HG03175 (cell line): ENCODE measurements around the gene SVOPL.
"Not testable (repeated sequence)": the region's sequence is repeated elsewhere in the genome, so short reads cannot be mapped to it uniquely, and the experiment has no call there.

Experiments used
- ATAC-seq: cut with Tn5 transposase; IDR thresholded peaks from one replicate; pipeline ENCODE4 v1.9.1; 2021; ENCODE audit warnings: mild to moderate bottlenecking, moderate library complexity; ENCODE audit not compliant: unreplicated experiment

The SVOPL gene

GRCh38 chr7:138705167-138705566, 4.0 kb upstream of the SVOPL start:
- no peak for ATAC-seq

DNA sequence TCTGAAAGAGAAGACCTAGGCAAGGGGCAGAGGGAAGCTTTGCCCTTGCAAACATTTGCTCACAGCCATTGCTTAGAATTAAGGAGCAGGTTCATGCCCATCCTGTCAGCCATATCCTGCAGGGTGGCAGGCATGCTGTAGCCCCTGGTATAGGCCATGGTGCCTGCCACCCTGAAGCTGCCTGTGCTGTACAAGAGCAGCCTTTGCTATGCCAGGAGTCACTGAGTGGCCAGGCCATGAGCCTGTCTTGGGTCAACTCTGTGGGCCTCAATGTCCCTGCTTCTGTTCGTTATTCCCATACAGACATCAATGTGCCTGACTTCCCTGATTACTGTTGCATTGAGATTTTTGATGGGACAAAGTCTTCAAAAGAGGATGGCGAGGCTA, 368 bp upstream of the SVOPL start:
- no peak for ATAC-seq

DNA sequence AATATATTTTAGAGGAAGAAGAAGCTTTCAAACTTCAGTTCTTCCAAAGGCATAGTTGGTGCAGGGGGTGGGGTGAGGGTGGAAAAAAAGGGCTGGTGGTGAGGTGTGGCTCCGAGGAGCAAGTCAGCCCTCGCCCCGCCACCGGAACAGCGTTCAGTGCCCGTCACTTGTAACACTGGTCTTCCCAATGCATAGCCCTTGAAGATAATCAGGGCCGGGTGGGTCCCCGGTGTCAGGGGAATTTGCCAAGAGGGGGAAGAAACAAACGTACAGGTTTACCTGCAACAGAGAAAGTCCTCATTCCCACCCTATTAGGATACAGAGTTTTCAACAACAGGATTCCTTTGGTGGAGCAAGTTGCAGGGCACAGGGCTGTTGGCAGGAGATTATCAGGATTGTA, 1.5 kb downstream of the SVOPL start:
- ATAC-seq: no peak

- ATAC-seq: no peak
Measured at GRCh38 chr7:138698281-138698680, 2.9 kb downstream of the SVOPL start.

DNA sequence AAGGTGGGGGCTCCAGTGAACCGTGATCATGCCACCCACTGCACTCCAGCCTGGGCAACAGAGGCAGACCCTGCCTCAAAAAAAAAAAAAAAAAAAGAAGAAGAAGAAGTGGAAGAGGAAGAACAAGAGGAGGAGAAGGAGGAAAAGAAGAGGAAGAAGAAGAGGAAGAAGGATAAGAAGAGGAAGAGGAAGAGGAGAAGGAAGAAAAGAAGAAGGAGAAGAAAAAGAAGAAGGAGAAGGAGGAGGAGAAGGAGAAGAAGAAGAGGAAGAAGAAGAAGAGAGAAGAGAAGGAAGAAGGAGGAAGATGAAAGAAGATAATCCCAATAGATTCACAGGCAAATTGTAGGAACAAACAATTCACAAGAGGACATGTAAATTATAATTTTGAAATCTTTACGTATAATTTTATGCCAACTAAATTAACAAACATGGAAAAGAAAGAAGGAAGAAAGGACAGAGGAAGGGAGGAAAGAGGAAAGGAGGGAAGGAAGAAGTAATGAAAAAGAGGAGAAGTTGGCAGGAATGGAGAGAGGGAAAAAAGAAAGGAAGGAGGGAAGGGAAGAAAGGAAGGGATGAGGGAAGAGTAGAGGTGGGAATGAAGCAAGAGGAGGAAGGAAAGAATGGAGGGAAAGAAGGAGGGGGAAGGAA, 3.5 kb downstream of the SVOPL start:
- no peak for ATAC-seq

- ATAC-seq: not testable (repeated sequence)
Measured at GRCh38 chr7:138695776-138696175, 5.4 kb downstream of the SVOPL start.

DNA sequence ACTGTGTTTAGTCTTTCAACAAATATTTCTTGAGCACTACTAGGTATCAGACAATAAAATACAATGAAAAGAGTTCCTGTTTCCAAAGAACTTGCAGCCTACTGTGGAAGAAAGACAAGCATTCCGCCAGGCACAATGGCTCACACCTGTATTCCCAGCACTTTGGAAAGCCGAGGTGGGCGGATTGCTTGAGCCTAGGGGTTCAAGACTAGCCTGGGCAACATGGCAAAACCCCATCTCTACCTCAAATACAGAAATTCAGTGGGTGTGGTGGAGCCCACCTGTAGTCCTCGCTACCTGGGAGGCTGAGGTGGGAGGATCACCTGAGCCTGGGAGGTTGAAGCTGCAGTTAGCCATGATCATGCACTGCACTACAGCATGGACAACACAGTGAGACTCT, 6.1 kb downstream of the SVOPL start:
- no peak for ATAC-seq

- no peak for ATAC-seq
Measured at GRCh38 chr7:138691178-138691577, 10.0 kb downstream of the SVOPL start.

DNA sequence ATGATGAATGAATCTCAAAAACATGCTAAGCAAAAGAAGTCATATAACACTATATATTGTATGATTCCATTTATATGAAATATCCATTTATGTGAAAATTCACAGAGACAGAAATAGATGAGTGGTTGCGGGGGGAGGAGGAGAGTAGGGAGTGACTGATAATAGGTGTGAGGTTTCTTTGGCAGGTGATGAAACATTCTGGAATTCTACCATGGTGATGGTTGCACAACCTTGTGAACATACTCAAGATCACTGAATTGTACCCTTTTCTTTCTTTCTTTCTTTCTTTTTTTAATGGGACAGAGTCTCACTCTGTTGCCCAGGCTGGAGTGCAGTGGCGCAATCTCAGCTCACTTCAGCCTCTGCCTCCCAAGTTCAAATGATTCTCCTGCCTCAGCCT, 10.7 kb downstream of the SVOPL start:
- no peak for ATAC-seq

GRCh38 chr7:138688037-138688436, 13.1 kb downstream of the SVOPL start:
- ATAC-seq: not testable (repeated sequence)

DNA sequence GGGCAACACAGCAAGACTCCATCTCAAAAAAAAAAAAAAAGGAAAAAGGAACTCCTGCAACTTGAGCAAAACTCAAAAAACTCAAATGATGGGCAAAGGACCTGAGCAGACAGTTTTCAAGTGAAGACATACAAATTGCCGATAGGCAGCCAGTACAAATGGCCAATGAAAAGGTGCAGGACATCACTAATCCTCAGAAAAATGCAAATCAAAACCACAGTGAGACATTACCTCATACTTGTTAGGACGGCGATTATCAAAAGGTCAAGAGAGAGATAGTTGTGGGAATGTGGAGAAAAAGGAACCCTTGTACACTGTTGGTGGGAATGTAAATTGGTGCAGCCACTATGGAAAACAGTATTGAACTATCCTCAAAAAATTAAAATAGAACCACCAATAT, 16.8 kb downstream of the SVOPL start:
- ATAC-seq: no peak

DNA sequence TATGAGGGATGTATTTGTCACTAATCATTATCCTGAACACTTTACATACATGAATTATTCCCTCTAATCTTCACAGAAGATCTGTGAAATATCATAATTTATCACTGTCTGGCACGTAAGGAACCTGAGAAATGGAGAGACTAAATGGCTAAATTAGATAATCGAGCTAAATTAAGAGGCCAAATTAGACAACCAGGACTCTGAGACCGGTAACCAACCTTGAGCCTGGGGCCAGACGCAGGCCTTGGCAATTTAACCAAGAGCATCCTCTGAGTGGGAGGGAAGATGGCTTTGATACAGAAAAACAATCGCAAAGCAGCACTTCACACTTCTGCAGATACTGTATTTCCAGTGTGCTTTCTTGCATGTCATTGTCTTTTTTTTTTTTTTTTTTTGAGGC, 21.4 kb downstream of the SVOPL start:
- no peak for ATAC-seq

DNA sequence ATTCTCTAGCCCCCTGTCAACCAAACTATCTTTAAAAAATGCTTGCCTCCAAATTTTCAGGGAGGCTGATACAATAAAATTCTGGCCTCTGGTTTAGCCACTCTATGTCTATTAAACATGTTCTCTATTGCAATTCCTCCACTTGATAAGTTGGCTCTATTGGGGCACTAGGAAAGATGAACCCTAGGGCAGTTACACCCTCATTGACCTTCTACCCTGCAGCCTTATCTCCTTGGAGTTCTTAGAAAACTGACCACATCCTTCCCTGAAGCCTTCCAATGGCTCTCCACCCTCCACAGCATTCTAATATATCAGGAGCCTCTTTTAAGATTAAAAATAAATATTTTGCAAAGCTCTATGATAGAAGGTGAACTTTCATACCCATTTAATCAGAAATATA, 30.6 kb downstream of the SVOPL start:
- ATAC-seq: no peak

GRCh38 chr7:138669364-138669763, 31.8 kb downstream of the SVOPL start:
- no peak for ATAC-seq

- no peak for ATAC-seq
Measured at GRCh38 chr7:138668946-138669345, 32.2 kb downstream of the SVOPL start.

- ATAC-seq: no peak
Measured at GRCh38 chr7:138668229-138668596, 32.9 kb downstream of the SVOPL start.

GRCh38 chr7:138667535-138668228, 33.5 kb downstream of the SVOPL start:
- ATAC-seq: no peak

GRCh38 chr7:138666385-138666784, 34.8 kb downstream of the SVOPL start:
- ATAC-seq: no peak

DNA sequence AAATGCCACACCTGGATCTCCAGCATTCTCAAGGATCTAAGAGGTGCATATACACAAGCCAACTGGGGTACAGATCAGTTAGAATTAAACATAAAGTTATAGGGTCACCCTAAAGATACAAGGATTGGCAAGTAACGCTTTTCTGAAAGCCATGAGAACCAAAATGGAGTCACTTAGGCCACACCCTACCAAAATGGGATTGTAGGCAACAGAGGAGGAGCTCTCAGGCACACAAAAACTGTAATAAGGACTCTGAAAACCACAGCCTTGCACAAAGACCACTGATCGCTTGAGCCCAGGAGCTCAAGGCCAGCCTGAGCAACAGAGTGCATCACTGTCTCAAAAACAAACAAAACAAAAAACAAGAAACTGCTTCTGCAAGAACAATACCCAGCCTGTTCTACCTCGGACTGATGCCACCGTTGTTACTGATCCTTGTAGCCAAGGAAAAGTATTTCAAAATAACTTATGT, 35.5 kb downstream of the SVOPL start:
- no peak for ATAC-seq

DNA sequence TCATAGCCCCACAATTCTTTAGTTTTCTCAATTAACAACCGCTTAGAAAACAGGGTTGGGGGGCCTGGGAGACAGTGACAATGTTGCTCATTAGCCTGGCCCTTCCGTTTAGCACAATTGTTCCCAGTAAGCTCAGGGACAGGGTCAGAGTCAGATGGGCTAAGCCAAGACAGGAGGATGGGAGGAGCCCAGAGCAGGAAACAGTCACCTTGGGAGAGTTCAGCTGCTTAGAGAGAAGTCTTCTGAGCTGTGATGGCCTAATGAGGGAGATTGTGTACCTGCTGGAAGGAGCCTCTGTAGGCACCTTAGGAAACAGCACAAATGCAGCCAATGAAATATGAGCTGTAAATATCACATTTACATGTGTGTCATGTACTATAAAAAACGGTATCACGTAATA, 35.9 kb downstream of the SVOPL start:
- no peak for ATAC-seq

- ATAC-seq: no peak
Measured at GRCh38 chr7:138663725-138664710, 37.1 kb downstream of the SVOPL start.

DNA sequence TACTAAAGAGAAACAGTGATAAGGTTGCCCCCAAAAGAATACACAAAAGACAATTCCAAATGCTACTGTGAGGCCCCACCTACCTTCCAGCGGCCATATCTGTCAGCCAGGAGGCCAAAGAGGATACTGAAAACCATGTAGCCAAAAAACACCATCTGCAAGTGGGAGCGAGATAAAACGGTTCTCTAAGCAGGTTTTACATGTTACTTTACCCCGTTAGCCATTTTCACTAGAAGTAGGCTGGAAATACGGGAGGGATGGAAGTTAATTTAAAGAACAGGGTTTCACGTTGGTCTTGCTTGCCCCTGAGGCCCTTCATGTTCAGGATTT, 38.2 kb downstream of the SVOPL start:
- no peak for ATAC-seq
